GM23248 (cell line): ENCODE results near the gene ARHGEF9. TPM values are rescaled to one million over a fixed set of nuclear protein-coding genes. Genes with fewer than 3 reads are reported as not detected.
A peak's percentile ranks its signal among the peaks of the same experiment; 100 is the strongest.

Source experiments
- DNase-seq: peaks from one replicate; pipeline ENCODE4 v3.0.0-alpha.2; 2015
- H2AFZ ChIP-seq: fragments of 200-600 bp; sonication (generic); 2 replicates; pipeline ENCODE4 v1.6.1; 2016; ENCODE audit warnings: antibody characterized with exemption
- H3F3A ChIP-seq: fragments of 200-600 bp; sonication (generic); 2 replicates; pipeline ENCODE4 v1.6.1; 2016; ENCODE audit warnings: mild to moderate bottlenecking, antibody characterized with exemption, mixed run types; ENCODE audit not compliant: insufficient read depth
- H3K27ac ChIP-seq: fragments of 200-600 bp; sonication (generic); 2 replicates; pipeline ENCODE4 v1.5.1; 2016; ENCODE audit warnings: mild to moderate bottlenecking
- H3K27me3 ChIP-seq: fragments of 200-600 bp; sonication (generic); replicated peaks from 2 replicates; pipeline ENCODE4 v1.6.1; 2016; ENCODE audit warnings: mild to moderate bottlenecking; ENCODE audit not compliant: insufficient read depth
- H3K36me3 ChIP-seq: fragments of 200-600 bp; sonication (generic); 2 replicates; pipeline ENCODE4 v1.6.1; 2016; ENCODE audit warnings: low read depth, mild to moderate bottlenecking
- H3K4me1 ChIP-seq: fragments of 200-600 bp; sonication (generic); 2 replicates; pipeline ENCODE4 v1.6.1; 2016; ENCODE audit warnings: mild to moderate bottlenecking; ENCODE audit not compliant: insufficient read depth
- H3K4me2 ChIP-seq: fragments of 200-600 bp; sonication (generic); one replicate; pipeline ENCODE4 v1.6.1; 2016; ENCODE audit warnings: mild to moderate bottlenecking; ENCODE audit not compliant: unreplicated experiment
- H3K4me3 ChIP-seq: fragments of 200-600 bp; sonication (generic); 2 replicates; pipeline ENCODE4 v1.5.1; 2016; ENCODE audit warnings: mild to moderate bottlenecking
- H3K79me2 ChIP-seq: fragments of 200-600 bp; sonication (generic); 2 replicates; pipeline ENCODE4 v1.6.1; 2016; ENCODE audit warnings: mild to moderate bottlenecking; ENCODE audit not compliant: insufficient read depth
- H3K9ac ChIP-seq: fragments of 200-600 bp; sonication (generic); 2 replicates; pipeline ENCODE4 v1.6.1; 2016; ENCODE audit warnings: mild to moderate bottlenecking
- H3K9me2 ChIP-seq: fragments of 200-600 bp; sonication (generic); 2 replicates; pipeline ENCODE4 v1.6.1; 2016; ENCODE audit warnings: mixed run types, mild to moderate bottlenecking, moderate library complexity; ENCODE audit not compliant: insufficient read depth
- H3K9me3 ChIP-seq: fragments of 200-600 bp; sonication (generic); one replicate; pipeline ENCODE4 v1.6.1; 2017; ENCODE audit warnings: low read depth
- H4K20me1 ChIP-seq: fragments of 200-600 bp; sonication (generic); 2 replicates; pipeline ENCODE4 v1.6.0; 2016; ENCODE audit not compliant: insufficient read depth
- EZH2 ChIP-seq: fragments of 200-600 bp; sonication (generic); IDR thresholded peaks from 2 replicates; pipeline ENCODE4 v1.6.1; 2018; ENCODE audit warnings: antibody characterized with exemption, mild to moderate bottlenecking; ENCODE audit not compliant: insufficient read depth, poor library complexity, severe bottlenecking
- EZH2phosphoT487 ChIP-seq: fragments of 200-600 bp; sonication (generic); IDR thresholded peaks from 2 replicates; pipeline ENCODE4 v1.6.1; 2018; ENCODE audit warnings: antibody characterized with exemption, moderate library complexity, mild to moderate bottlenecking, low read depth; ENCODE audit not compliant: insufficient read depth
- WGBS, 2 experiments: methylation state at CpG; one replicate each; pipeline ENCODE4 v1.1.6; 2015 to 2017; ENCODE audit warnings: low lambda C conversion rate in 2 of 2, low coverage in 1 of 2; ENCODE audit errors: missing lambda C conversion rate in 2 of 2; 5-methylcytosine and 5-hydroxymethylcytosine counted together
- in situ Hi-C: fragments of 300-500 bp; cut with MboI; formaldehyde crosslinking; loops from 2 replicates; pipeline ENCODE4 v1.15.0; 2020
- polyA plus RNA-seq: library from polyadenylated mRNA; unstranded; fragments of >200 nt; fragmentation: Nextera tagmentation; extraction: Ambion mirVana; gene quantifications from 2 replicates; pipeline ENCODE4 v1.2.1, GENCODE V29; 2016
- total RNA-seq: library from RNA; depleted of rRNA; stranded (reverse); fragments of >200 nt; shearing (Covaris generic); gene quantifications from 2 replicates; pipeline ENCODE4 v1.2.3, GENCODE V29; 2014

The ARHGEF9 gene
- total and polyA plus RNA-seq, 2 experiments from 2014 or later = 11.1 to 13.5 TPM

GRCh38 chrX:63754136-63754859 is 30.7 kb downstream of the ARHGEF9 start:
- no peaks in the 10 kb centered on the region for H3K9me2 ChIP-seq
- peak overlapping the region; percentile 95 for H3K4me2 ChIP-seq
- H3K27ac ChIP-seq = peak overlapping the region; percentile 93
- peak overlapping the region; percentile 83 for H2AFZ ChIP-seq
- H3K79me2 ChIP-seq = peaks cover 38% of the 10 kb centered on the region
- H3K9me3 ChIP-seq = no peaks in the 10 kb centered on the region
- DNase-seq = peak; percentile 59
- no peaks in the 10 kb centered on the region for H4K20me1 ChIP-seq
- H3K4me3 ChIP-seq = peak overlapping the region; percentile 93
- 0 to 3% methylated on average over 11 to 22 of the region's 25 CpGs for whole genome bisulfite sequencing, 2 experiments
- no peaks in the 10 kb centered on the region for H3K27me3 ChIP-seq
- H3K9ac ChIP-seq = peak overlapping the region; percentile 94
- peaks cover 8% of the 10 kb centered on the region; the same call in 1 of the 2 replicates for H3F3A ChIP-seq
- no peak for TF ChIP-seq EZH2phosphoT487
- no peak for TF ChIP-seq EZH2
- in situ Hi-C loops = no loop called here
- H3K36me3 ChIP-seq = no peaks in the 10 kb centered on the region
- no peaks in the 10 kb centered on the region for H3K4me1 ChIP-seq

GRCh38 chrX:63751481-63751880 is 33.5 kb downstream of the ARHGEF9 start:
- Histone ChIP-seq H3K79me2 (peaks cover 48% of the 10 kb centered on the region), H4K20me1 (no peaks in the 10 kb centered on the region), H2AFZ (no peak overlapping the region), H3K27ac (no peak overlapping the region), H3K27me3 (no peaks in the 10 kb centered on the region), H3K9me3 (no peaks in the 10 kb centered on the region), H3K4me1 (peaks cover 15% of the 10 kb centered on the region), H3F3A (peaks cover 12% of the 10 kb centered on the region; the same call in 1 of the 2 replicates), H3K36me3 (no peaks in the 10 kb centered on the region), H3K4me2 (no peak overlapping the region), H3K4me3 (no peak overlapping the region), H3K9me2 (no peaks in the 10 kb centered on the region), H3K9ac (no peak overlapping the region)
- in situ Hi-C loops = no loop called here
- DNase-seq = no peak
- TF ChIP-seq EZH2phosphoT487 (no peak), EZH2 (no peak)
- 97 to 100% methylated on average over 1 to 2 of the region's 2 CpGs for WGBS, 2 experiments

GRCh38 chrX:63750811-63751210 is 34.2 kb downstream of the ARHGEF9 start:
- H4K20me1 ChIP-seq = no peaks in the 10 kb centered on the region
- no peak overlapping the region for H3K9ac ChIP-seq
- no peaks in the 10 kb centered on the region for H3K9me3 ChIP-seq
- no peaks in the 10 kb centered on the region for H3K27me3 ChIP-seq
- H3F3A ChIP-seq = peaks cover 12% of the 10 kb centered on the region; the same call in 1 of the 2 replicates
- TF ChIP-seq EZH2phosphoT487 (no peak), EZH2 (no peak)
- 31 to 60% methylated on average over 3 of the region's 3 CpGs for WGBS, 2 experiments
- H3K4me3 ChIP-seq = no peak overlapping the region
- H3K79me2 ChIP-seq = peaks cover 54% of the 10 kb centered on the region
- no peaks in the 10 kb centered on the region for H3K9me2 ChIP-seq
- no peaks in the 10 kb centered on the region for H3K36me3 ChIP-seq
- H3K4me1 ChIP-seq = peaks cover 15% of the 10 kb centered on the region
- in situ Hi-C loops = no loop called here
- H2AFZ ChIP-seq = no peak overlapping the region
- DNase-seq = no peak
- no peak overlapping the region for H3K27ac ChIP-seq
- no peak overlapping the region for H3K4me2 ChIP-seq

- H3K4me1 ChIP-seq = peaks cover 15% of the 10 kb centered on the region
- H3F3A ChIP-seq = 0 out of 2 replicates have a peak, but pooled peaks cover 4% of the 10 kb centered on the region
- TF ChIP-seq EZH2phosphoT487 (no peak), EZH2 (no peak)
- peak; percentile 83 for DNase-seq
- no peaks in the 10 kb centered on the region for H3K9me3 ChIP-seq
- H3K79me2 ChIP-seq = peaks cover 54% of the 10 kb centered on the region
- H3K36me3 ChIP-seq = no peaks in the 10 kb centered on the region
- no peaks in the 10 kb centered on the region for H3K27me3 ChIP-seq
- WGBS, 2 experiments = 49 to 50% methylated on average over 2 of the region's 2 CpGs
- in situ Hi-C loops = no loop called here
- no peaks in the 10 kb centered on the region for H3K9me2 ChIP-seq
- H3K27ac ChIP-seq = peak overlapping the region; percentile 69
- H4K20me1 ChIP-seq = no peaks in the 10 kb centered on the region
- no peak overlapping the region for H3K4me3 ChIP-seq
- peak overlapping the region; percentile 48; the same call in 1 of the 2 replicates for H3K9ac ChIP-seq
- peak overlapping the region; percentile 68 for H3K4me2 ChIP-seq
- H2AFZ ChIP-seq = no peak overlapping the region
Observed at GRCh38 chrX:63747331-63747730, 37.7 kb downstream of the ARHGEF9 start.
